Activated CD8-positive, alpha-beta memory T cell treated with anti-CD3 and anti-CD28 coated beads, Interleukin-2, amount 50 U/mL, for 1 hour (primary cell): ENCODE results near the gene SLC2A10.

Experiments
- DNase-seq: peaks from one replicate; pipeline ENCODE4 v3.0.0-alpha.2; 2020; ENCODE audit errors: extremely low read depth

Gene SLC2A10

GRCh38 chr20:46682063-46682821, 27.2 kb upstream of the SLC2A10 start:
- DNase-seq, result no peak

GRCh38 chr20:46683011-46683667, 26.3 kb upstream of the SLC2A10 start:
- no peak for DNase-seq

GRCh38 chr20:46683668-46683938, 25.8 kb upstream of the SLC2A10 start:
- DNase-seq, result no peak

GRCh38 chr20:46683939-46684750, 25.3 kb upstream of the SLC2A10 start:
- DNase-seq, result no peak

- no peak for DNase-seq
Measured at GRCh38 chr20:46688151-46689081, 21.0 kb upstream of the SLC2A10 start.

- DNase-seq, result peak; percentile 84
Measured at GRCh38 chr20:46689082-46689753, 20.2 kb upstream of the SLC2A10 start, which contains the start of gene TP53RK. TSS of gene TP53RK (minus strand) at chr20:46689444. CDS start at chr20:46689414, 30 bp downstream.

GRCh38 chr20:46689754-46690085, 19.7 kb upstream of the SLC2A10 start:
- DNase-seq, result no peak

- no peak for DNase-seq
Measured at GRCh38 chr20:46690219-46691106, 19.0 kb upstream of the SLC2A10 start.

GRCh38 chr20:46691196-46691595, 18.3 kb upstream of the SLC2A10 start:
- DNase-seq, result no peak

GRCh38 chr20:46694484-46694883, 15.0 kb upstream of the SLC2A10 start:
- no peak for DNase-seq

- DNase-seq, result no peak
Measured at GRCh38 chr20:46695892-46696291, 13.6 kb upstream of the SLC2A10 start.

GRCh38 chr20:46696791-46697279, 12.6 kb upstream of the SLC2A10 start:
- DNase-seq, result no peak

- DNase-seq, result no peak
Measured at GRCh38 chr20:46698788-46699187, 10.7 kb upstream of the SLC2A10 start.

- no peak for DNase-seq
Measured at GRCh38 chr20:46699651-46700359, 9.6 kb upstream of the SLC2A10 start.

- no peak for DNase-seq
Measured at GRCh38 chr20:46700481-46700880, 9.0 kb upstream of the SLC2A10 start.

- DNase-seq, result no peak
Measured at GRCh38 chr20:46701057-46701456, 8.4 kb upstream of the SLC2A10 start.

GRCh38 chr20:46701556-46701955, 7.9 kb upstream of the SLC2A10 start:
- no peak for DNase-seq

- no peak for DNase-seq
Measured at GRCh38 chr20:46701986-46702385, 7.5 kb upstream of the SLC2A10 start.

GRCh38 chr20:46702447-46703203, 6.8 kb upstream of the SLC2A10 start:
- DNase-seq, result no peak
